Measurements from ENCODE around the gene ALPL. TPM values are rescaled to one million over a fixed set of nuclear protein-coding genes. Genes with fewer than 3 reads are reported as not detected.

ALPL gene
- total and polyA plus RNA-seq, 10 of the 15 experiments (the other 5 are each of a cell fraction or from before 2014, with no cell fraction given): 0.07 to 0.59 (median 0.31) TPM; not detected in 2

DNA sequence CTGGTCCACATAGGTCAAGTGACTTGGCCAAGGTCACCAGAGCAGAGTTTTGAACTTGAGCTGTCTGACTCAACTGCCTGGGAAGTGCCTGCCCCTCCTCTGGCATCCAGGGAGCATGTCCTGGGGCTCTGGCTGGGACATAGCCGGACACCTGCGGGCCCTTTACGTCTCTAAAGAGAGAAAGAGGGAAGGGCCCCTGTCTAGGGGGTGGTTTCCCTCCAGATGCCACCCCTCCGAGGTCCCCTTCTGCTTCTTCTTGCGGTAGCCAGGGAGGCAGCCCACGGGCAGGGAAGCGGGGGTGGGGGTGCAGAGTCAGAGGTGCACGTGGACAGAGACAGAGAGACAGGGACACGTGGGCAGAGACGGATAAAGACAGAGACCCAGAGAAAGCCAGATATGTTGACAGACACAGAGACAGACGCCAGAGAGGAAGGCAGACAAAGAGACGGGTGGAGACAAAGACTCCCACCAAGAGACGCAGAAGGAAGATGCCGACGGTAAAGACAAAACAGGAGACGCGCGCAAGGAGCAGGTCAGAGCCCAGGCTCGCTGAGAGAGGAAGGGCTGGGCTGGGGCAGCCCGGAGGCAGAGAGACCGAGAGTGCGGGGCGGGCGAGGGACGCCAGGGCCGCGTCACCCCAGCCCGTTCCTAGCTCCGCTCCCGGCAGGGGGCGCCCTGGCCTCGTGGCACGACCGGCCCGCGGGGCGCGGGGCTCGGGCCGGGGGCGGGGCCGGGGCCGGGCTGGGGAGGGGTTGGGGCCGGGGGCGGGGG lies 458 bp upstream of the ALPL start:
- RAD21 ChIA-PET (ENCODE audit: unreplicated experiment): interaction anchor here (1.0 to 9.8 kb wide), 6 partner anchors 17 to 254 kb away, joined by 3 to 109 read pairs (median 3); no protein-coding TSS in a partner anchor
- TF ChIP-seq TCF7 (IDR thresholded peaks at IDR 0.05; ENCODE audit: borderline replicate concordance): no peak
- no peak for TF ChIP-seq ZSCAN29 (IDR thresholded peaks at IDR 0.05)
- TF ChIP-seq, protein P1, sequence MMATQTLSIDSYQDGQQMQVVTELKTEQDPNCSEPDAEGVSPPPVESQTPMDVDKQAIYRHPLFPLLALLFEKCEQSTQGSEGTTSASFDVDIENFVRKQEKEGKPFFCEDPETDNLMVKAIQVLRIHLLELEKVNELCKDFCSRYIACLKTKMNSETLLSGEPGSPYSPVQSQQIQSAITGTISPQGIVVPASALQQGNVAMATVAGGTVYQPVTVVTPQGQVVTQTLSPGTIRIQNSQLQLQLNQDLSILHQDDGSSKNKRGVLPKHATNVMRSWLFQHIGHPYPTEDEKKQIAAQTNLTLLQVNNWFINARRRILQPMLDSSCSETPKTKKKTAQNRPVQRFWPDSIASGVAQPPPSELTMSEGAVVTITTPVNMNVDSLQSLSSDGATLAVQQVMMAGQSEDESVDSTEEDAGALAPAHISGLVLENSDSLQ (IDR thresholded peaks at IDR 0.05): 0 out of 2 replicates have a peak, but pooled peaks have one; percentile 10
- TF ChIP-seq, protein P2, sequence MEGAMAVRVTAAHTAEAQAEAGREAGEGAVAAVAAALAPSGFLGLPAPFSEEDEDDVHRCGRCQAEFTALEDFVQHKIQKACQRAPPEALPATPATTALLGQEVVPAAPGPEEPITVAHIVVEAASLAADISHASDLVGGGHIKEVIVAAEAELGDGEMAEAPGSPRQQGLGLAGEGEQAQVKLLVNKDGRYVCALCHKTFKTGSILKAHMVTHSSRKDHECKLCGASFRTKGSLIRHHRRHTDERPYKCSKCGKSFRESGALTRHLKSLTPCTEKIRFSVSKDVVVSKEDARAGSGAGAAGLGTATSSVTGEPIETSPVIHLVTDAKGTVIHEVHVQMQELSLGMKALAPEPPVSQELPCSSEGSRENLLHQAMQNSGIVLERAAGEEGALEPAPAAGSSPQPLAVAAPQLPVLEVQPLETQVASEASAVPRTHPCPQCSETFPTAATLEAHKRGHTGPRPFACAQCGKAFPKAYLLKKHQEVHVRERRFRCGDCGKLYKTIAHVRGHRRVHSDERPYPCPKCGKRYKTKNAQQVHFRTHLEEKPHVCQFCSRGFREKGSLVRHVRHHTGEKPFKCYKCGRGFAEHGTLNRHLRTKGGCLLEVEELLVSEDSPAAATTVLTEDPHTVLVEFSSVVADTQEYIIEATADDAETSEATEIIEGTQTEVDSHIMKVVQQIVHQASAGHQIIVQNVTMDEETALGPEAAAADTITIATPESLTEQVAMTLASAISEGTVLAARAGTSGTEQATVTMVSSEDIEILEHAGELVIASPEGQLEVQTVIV (IDR thresholded peaks at IDR 0.05; ENCODE audit: borderline replicate concordance, partially characterized antibody): no peak
- TF ChIP-seq, protein P3, sequence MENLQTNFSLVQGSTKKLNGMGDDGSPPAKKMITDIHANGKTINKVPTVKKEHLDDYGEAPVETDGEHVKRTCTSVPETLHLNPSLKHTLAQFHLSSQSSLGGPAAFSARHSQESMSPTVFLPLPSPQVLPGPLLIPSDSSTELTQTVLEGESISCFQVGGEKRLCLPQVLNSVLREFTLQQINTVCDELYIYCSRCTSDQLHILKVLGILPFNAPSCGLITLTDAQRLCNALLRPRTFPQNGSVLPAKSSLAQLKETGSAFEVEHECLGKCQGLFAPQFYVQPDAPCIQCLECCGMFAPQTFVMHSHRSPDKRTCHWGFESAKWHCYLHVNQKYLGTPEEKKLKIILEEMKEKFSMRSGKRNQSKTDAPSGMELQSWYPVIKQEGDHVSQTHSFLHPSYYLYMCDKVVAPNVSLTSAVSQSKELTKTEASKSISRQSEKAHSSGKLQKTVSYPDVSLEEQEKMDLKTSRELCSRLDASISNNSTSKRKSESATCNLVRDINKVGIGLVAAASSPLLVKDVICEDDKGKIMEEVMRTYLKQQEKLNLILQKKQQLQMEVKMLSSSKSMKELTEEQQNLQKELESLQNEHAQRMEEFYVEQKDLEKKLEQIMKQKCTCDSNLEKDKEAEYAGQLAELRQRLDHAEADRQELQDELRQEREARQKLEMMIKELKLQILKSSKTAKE (IDR thresholded peaks at IDR 0.05; ENCODE audit: low read depth, poor library complexity, severe bottlenecking): no peak
- no peak for TF ChIP-seq JUNB (IDR thresholded peaks at IDR 0.05)
- TF ChIP-seq SPI1 (IDR thresholded peaks at IDR 0.05; ENCODE audit: borderline replicate concordance, insufficient read depth, low read depth, low read length): no peak
- 0 out of 4 replicates have a peak, but pooled peaks of 1 of the 2 experiments have one; percentile 17 for TF ChIP-seq BHLHE40 (IDR thresholded peaks at IDR 0.05; ENCODE audit: borderline replicate concordance in 1 of 2, low read depth in 2 of 2, low read length in 1 of 2)
- no peak for TF ChIP-seq SMAD1 (IDR thresholded peaks at IDR 0.05; ENCODE audit: low read depth, partially characterized antibody)
- TF ChIP-seq BACH1 (IDR thresholded peaks at IDR 0.05; ENCODE audit: borderline replicate concordance): 0 out of 2 replicates have a peak, but pooled peaks have one; percentile 16
- TF ChIP-seq RAD21 (IDR thresholded peaks at IDR 0.05; ENCODE audit: insufficient read depth, low read depth, low read length): peak; percentile 61
- TF ChIP-seq, protein P4, sequence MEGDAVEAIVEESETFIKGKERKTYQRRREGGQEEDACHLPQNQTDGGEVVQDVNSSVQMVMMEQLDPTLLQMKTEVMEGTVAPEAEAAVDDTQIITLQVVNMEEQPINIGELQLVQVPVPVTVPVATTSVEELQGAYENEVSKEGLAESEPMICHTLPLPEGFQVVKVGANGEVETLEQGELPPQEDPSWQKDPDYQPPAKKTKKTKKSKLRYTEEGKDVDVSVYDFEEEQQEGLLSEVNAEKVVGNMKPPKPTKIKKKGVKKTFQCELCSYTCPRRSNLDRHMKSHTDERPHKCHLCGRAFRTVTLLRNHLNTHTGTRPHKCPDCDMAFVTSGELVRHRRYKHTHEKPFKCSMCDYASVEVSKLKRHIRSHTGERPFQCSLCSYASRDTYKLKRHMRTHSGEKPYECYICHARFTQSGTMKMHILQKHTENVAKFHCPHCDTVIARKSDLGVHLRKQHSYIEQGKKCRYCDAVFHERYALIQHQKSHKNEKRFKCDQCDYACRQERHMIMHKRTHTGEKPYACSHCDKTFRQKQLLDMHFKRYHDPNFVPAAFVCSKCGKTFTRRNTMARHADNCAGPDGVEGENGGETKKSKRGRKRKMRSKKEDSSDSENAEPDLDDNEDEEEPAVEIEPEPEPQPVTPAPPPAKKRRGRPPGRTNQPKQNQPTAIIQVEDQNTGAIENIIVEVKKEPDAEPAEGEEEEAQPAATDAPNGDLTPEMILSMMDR (IDR thresholded peaks at IDR 0.05 in 2 of 3, conservative IDR thresholded peaks at IDR 0.05 in 1 of 3; ENCODE audit: control insufficient read depth in 2 of 3, extremely low read depth in 1 of 3, insufficient read depth in 1 of 3, low read depth in 3 of 3, low read length in 3 of 3): peak; percentile 36 to 67 (median 65); a peak in 5 of 6 replicates
- TF ChIP-seq GABPA (IDR thresholded peaks at IDR 0.05; ENCODE audit: low read depth): no peak
- peak; percentile 64; the same call in 1 of the 2 replicates for TF ChIP-seq SMC3 (IDR thresholded peaks at IDR 0.05; ENCODE audit: borderline replicate concordance, low read length)

More for the DNA sequence above, 458 bp upstream of the ALPL start:
- no peak for DNase-seq (ENCODE audit: low read depth, low spot score)
- H3K9ac ChIP-seq (ENCODE audit: control insufficient read depth, insufficient read depth, low read length): no peak overlapping the region
- 0 out of 2 replicates have a peak overlapping the region, but pooled peaks have one; percentile 15 for H3K4me2 ChIP-seq (ENCODE audit: control insufficient read depth, insufficient read depth)
- ChIA-PET POLR2A (no interaction called here), SMC1A (ENCODE audit: uncharacterized antibody, unreplicated experiment) (interaction anchor here (1.6 to 18.6 kb wide), 2 partner anchors 14 to 21 kb away, joined by 3 to 326 read pairs; no protein-coding TSS in a partner anchor), CTCF (interaction anchor here (1.4 to 14.7 kb wide), 3 partner anchors 9 to 34 kb away, joined by 3 to 327 read pairs (median 5); no protein-coding TSS in a partner anchor)
- H3K36me3 ChIP-seq (ENCODE audit: control insufficient read depth in 2 of 2, insufficient read depth in 2 of 2, low read length in 1 of 2): no peaks in the 10 kb centered on the region
- no peak for FAIRE-seq
- no peaks in the 10 kb centered on the region for H3K9me3 ChIP-seq (replicated peaks; ENCODE audit: control insufficient read depth, insufficient read depth, low read length)
- WGBS (ENCODE audit: insufficient coverage, insufficient replicate concordance, low lambda C conversion rate, missing lambda C conversion rate): 5% methylated on average over 33 of the region's 45 CpGs
- H3K79me2 ChIP-seq (ENCODE audit: control insufficient read depth, insufficient read depth, low read length): no peaks in the 10 kb centered on the region
- no peaks in the 10 kb centered on the region for H4K20me1 ChIP-seq (ENCODE audit: control insufficient read depth, insufficient read depth)
- H2AFZ ChIP-seq (ENCODE audit: control insufficient read depth, low read depth, low read length): no peak overlapping the region
- in situ Hi-C loops (cut with MboI): no loop called here
- no peak overlapping the region for H3K4me3 ChIP-seq
- intact Hi-C loops (cut with micrococcal nuclease; ENCODE audit: unreplicated experiment): loop anchor here (1.0 kb wide), 1 partner anchor 26 kb away; no protein-coding TSS in a partner anchor
- peak; percentile 96 for ATAC-seq
- H3K4me1 ChIP-seq (ENCODE audit: control insufficient read depth, insufficient read depth, low read length): peaks cover 3% of the 10 kb centered on the region
- no peak overlapping the region for H3K27ac ChIP-seq (ENCODE audit: control insufficient read depth, insufficient read depth)
- H3K27me3 ChIP-seq (replicated peaks in 1 of 2; ENCODE audit: control insufficient read depth in 2 of 2, insufficient read depth in 2 of 2, low read length in 1 of 2): peaks cover 2 to 16% of the 10 kb centered on the region in 2 experiments
- BruUV-seq (replicated peaks): no TSS peak

Measured in GM12878 (cell line).